ENCODE results near the gene TNC.

Gene TNC

GRCh38 chr9:115022760-115023434 lies 95.1 kb downstream of the TNC start:
- Histone ChIP-seq H2AFZ (ENCODE audit: low read length) (no peak overlapping the region), H3F3A (ENCODE audit: insufficient read depth, low read length) (no peaks in the 10 kb centered on the region), H3K27me3 (replicated peaks; ENCODE audit: insufficient read depth, low read length) (no peaks in the 10 kb centered on the region), H3K9me2 (replicated peaks; ENCODE audit: insufficient read depth, low read length) (no peaks in the 10 kb centered on the region), H4K20me1 (ENCODE audit: insufficient read depth, low read length) (no peaks in the 10 kb centered on the region), H3K4me3 (ENCODE audit: low read length) (no peak overlapping the region), H3K79me2 (ENCODE audit: low read length) (no peaks in the 10 kb centered on the region), H3K9me3 (replicated peaks; ENCODE audit: insufficient read depth, low read length) (no peaks in the 10 kb centered on the region), H3K9ac (ENCODE audit: low read length) (no peak overlapping the region), H3K4me1 (ENCODE audit: low read length) (no peaks in the 10 kb centered on the region), H3K36me3 (replicated peaks; ENCODE audit: insufficient read depth, low read length) (no peaks in the 10 kb centered on the region), H3K4me2 (ENCODE audit: low read depth, low read length) (no peak overlapping the region), H3K27ac (ENCODE audit: low read length) (no peak overlapping the region)
- TF ChIP-seq EZH2phosphoT487 (IDR thresholded peaks at IDR 0.05; ENCODE audit: low read length): no peak
- no peak for TF ChIP-seq EZH2 (optimal IDR thresholded peaks at IDR 0.05; ENCODE audit: low read depth, low read length)
- no peak for TF ChIP-seq CTCF (IDR thresholded peaks at IDR 0.05; ENCODE audit: low read length)
- no peak for DNase-seq

GRCh38 chr9:115018547-115019435 lies 99.2 kb downstream of the TNC start:
- no peaks in the 10 kb centered on the region for H3F3A ChIP-seq (ENCODE audit: insufficient read depth, low read length)
- no peak for DNase-seq
- no peaks in the 10 kb centered on the region for H3K9me2 ChIP-seq (replicated peaks; ENCODE audit: insufficient read depth, low read length)
- no peaks in the 10 kb centered on the region for H3K4me1 ChIP-seq (ENCODE audit: low read length)
- no peak overlapping the region for H3K27ac ChIP-seq (ENCODE audit: low read length)
- H3K36me3 ChIP-seq (replicated peaks; ENCODE audit: insufficient read depth, low read length): no peaks in the 10 kb centered on the region
- no peak overlapping the region for H3K9ac ChIP-seq (ENCODE audit: low read length)
- no peaks in the 10 kb centered on the region for H4K20me1 ChIP-seq (ENCODE audit: insufficient read depth, low read length)
- no peaks in the 10 kb centered on the region for H3K9me3 ChIP-seq (replicated peaks; ENCODE audit: insufficient read depth, low read length)
- H3K4me2 ChIP-seq (ENCODE audit: low read depth, low read length): no peak overlapping the region
- no peak overlapping the region for H2AFZ ChIP-seq (ENCODE audit: low read length)
- TF ChIP-seq CTCF (IDR thresholded peaks at IDR 0.05; ENCODE audit: low read length) (no peak), EZH2 (optimal IDR thresholded peaks at IDR 0.05; ENCODE audit: low read depth, low read length) (no peak), EZH2phosphoT487 (IDR thresholded peaks at IDR 0.05; ENCODE audit: low read length) (no peak)
- no peaks in the 10 kb centered on the region for H3K79me2 ChIP-seq (ENCODE audit: low read length)
- H3K4me3 ChIP-seq (ENCODE audit: low read length): no peak overlapping the region
- H3K27me3 ChIP-seq (replicated peaks; ENCODE audit: insufficient read depth, low read length): no peaks in the 10 kb centered on the region

GRCh38 chr9:115016344-115016743 lies 101.6 kb downstream of the TNC start:
- no peaks in the 10 kb centered on the region for H3K9me2 ChIP-seq (replicated peaks; ENCODE audit: insufficient read depth, low read length)
- no peaks in the 10 kb centered on the region for H3K79me2 ChIP-seq (ENCODE audit: low read length)
- no peak overlapping the region for H3K4me3 ChIP-seq (ENCODE audit: low read length)
- TF ChIP-seq CTCF (IDR thresholded peaks at IDR 0.05; ENCODE audit: low read length): no peak
- no peak for TF ChIP-seq EZH2phosphoT487 (IDR thresholded peaks at IDR 0.05; ENCODE audit: low read length)
- no peak for TF ChIP-seq EZH2 (optimal IDR thresholded peaks at IDR 0.05; ENCODE audit: low read depth, low read length)
- no peaks in the 10 kb centered on the region for H3K27me3 ChIP-seq (replicated peaks; ENCODE audit: insufficient read depth, low read length)
- no peak overlapping the region for H2AFZ ChIP-seq (ENCODE audit: low read length)
- no peak for DNase-seq
- H4K20me1 ChIP-seq (ENCODE audit: insufficient read depth, low read length): no peaks in the 10 kb centered on the region
- no peak overlapping the region for H3K27ac ChIP-seq (ENCODE audit: low read length)
- H3F3A ChIP-seq (ENCODE audit: insufficient read depth, low read length): no peaks in the 10 kb centered on the region
- H3K9ac ChIP-seq (ENCODE audit: low read length): no peak overlapping the region
- no peak overlapping the region for H3K4me2 ChIP-seq (ENCODE audit: low read depth, low read length)
- no peaks in the 10 kb centered on the region for H3K4me1 ChIP-seq (ENCODE audit: low read length)
- no peaks in the 10 kb centered on the region for H3K36me3 ChIP-seq (replicated peaks; ENCODE audit: insufficient read depth, low read length)
- H3K9me3 ChIP-seq (replicated peaks; ENCODE audit: insufficient read depth, low read length): no peaks in the 10 kb centered on the region
